SK-N-SH (cell line): ENCODE measurements around the gene FOXA1.

Experiments
- CTCF ChIP-seq: fragments of 200-600 bp; sonication (generic); IDR thresholded peaks from 2 replicates; pipeline ENCODE4 v1.6.1; 2017; ENCODE audit warnings: antibody characterized with exemption, mild to moderate bottlenecking, moderate library complexity
- ELF1 ChIP-seq: IDR thresholded peaks from 2 replicates; pipeline ENCODE4 v1.4.0; 2012
- POLR2AphosphoS5 ChIP-seq: IDR thresholded peaks from 2 replicates; pipeline ENCODE4 v1.6.1; 2012; ENCODE audit warnings: low read depth, low read length
- TAF1 ChIP-seq: IDR thresholded peaks from 2 replicates; pipeline ENCODE4 v1.6.1; 2012; ENCODE audit warnings: low read depth, mild to moderate bottlenecking, low read length, moderate library complexity, borderline replicate concordance
- YY1 ChIP-seq: IDR thresholded peaks from 2 replicates; pipeline ENCODE4 v1.4.0; 2012; ENCODE audit warnings: low read depth, mild to moderate bottlenecking
- TF ChIP-seq, protein P1 (sequence below): fragments of 150-350 bp; IDR thresholded peaks from 2 replicates; pipeline ENCODE4 v1.6.1; 2016; ENCODE audit warnings: mild to moderate bottlenecking, low read depth, low read length
- TF ChIP-seq, protein P2 (sequence below): IDR thresholded peaks from 2 replicates; pipeline ENCODE4 v1.4.0; 2012; ENCODE audit warnings: low read depth, borderline replicate concordance

GRCh38 chr14:37599507-37600368 lies 4.7 kb upstream of the FOXA1 start:
- TF ChIP-seq TAF1 (no peak), CTCF (no peak), YY1 (no peak), POLR2AphosphoS5 (no peak), ELF1 (no peak)
- TF ChIP-seq, protein P1, sequence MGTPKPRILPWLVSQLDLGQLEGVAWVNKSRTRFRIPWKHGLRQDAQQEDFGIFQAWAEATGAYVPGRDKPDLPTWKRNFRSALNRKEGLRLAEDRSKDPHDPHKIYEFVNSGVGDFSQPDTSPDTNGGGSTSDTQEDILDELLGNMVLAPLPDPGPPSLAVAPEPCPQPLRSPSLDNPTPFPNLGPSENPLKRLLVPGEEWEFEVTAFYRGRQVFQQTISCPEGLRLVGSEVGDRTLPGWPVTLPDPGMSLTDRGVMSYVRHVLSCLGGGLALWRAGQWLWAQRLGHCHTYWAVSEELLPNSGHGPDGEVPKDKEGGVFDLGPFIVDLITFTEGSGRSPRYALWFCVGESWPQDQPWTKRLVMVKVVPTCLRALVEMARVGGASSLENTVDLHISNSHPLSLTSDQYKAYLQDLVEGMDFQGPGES: no peak
- TF ChIP-seq, protein P2, sequence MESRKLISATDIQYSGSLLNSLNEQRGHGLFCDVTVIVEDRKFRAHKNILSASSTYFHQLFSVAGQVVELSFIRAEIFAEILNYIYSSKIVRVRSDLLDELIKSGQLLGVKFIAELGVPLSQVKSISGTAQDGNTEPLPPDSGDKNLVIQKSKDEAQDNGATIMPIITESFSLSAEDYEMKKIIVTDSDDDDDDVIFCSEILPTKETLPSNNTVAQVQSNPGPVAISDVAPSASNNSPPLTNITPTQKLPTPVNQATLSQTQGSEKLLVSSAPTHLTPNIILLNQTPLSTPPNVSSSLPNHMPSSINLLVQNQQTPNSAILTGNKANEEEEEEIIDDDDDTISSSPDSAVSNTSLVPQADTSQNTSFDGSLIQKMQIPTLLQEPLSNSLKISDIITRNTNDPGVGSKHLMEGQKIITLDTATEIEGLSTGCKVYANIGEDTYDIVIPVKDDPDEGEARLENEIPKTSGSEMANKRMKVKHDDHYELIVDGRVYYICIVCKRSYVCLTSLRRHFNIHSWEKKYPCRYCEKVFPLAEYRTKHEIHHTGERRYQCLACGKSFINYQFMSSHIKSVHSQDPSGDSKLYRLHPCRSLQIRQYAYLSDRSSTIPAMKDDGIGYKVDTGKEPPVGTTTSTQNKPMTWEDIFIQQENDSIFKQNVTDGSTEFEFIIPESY: no peak
